Measurements from ENCODE around the gene AGTRAP.

DNA sequence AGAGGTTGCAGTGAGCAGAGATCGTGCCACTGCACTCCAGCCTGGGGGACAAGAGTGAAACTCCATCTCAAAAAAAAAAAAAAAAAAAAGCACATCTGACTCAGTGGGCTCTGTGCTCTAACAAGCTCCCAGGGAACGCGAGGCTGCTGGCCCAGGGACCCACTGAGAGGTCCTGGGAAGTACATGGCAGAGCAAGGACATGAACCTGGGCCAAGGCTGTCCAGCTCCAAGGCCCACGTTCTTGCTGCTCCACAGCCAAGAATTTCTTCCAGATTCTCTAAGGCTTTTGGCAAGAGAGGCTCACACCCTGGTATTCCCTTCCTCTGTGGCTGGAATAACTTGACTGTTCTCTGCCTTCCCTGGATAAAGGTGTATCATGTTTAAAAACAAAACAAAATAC is 15.4 kb upstream of the AGTRAP start:
- TF ChIP-seq, protein P1, sequence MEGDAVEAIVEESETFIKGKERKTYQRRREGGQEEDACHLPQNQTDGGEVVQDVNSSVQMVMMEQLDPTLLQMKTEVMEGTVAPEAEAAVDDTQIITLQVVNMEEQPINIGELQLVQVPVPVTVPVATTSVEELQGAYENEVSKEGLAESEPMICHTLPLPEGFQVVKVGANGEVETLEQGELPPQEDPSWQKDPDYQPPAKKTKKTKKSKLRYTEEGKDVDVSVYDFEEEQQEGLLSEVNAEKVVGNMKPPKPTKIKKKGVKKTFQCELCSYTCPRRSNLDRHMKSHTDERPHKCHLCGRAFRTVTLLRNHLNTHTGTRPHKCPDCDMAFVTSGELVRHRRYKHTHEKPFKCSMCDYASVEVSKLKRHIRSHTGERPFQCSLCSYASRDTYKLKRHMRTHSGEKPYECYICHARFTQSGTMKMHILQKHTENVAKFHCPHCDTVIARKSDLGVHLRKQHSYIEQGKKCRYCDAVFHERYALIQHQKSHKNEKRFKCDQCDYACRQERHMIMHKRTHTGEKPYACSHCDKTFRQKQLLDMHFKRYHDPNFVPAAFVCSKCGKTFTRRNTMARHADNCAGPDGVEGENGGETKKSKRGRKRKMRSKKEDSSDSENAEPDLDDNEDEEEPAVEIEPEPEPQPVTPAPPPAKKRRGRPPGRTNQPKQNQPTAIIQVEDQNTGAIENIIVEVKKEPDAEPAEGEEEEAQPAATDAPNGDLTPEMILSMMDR (IDR thresholded peaks at IDR 0.05 in 2 of 3, conservative IDR thresholded peaks at IDR 0.05 in 1 of 3; ENCODE audit: insufficient read depth in 2 of 3, low read depth in 1 of 3, low read length in 3 of 3), result no peak
- TF ChIP-seq SREBF2 (CRISPR knock-in tag; IDR thresholded peaks at IDR 0.05), result no peak
- TF ChIP-seq, protein P2, sequence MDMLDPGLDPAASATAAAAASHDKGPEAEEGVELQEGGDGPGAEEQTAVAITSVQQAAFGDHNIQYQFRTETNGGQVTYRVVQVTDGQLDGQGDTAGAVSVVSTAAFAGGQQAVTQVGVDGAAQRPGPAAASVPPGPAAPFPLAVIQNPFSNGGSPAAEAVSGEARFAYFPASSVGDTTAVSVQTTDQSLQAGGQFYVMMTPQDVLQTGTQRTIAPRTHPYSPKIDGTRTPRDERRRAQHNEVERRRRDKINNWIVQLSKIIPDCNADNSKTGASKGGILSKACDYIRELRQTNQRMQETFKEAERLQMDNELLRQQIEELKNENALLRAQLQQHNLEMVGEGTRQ (CRISPR knock-in tag; IDR thresholded peaks at IDR 0.05), result no peak
- no peak for TF ChIP-seq EZH2 (IDR thresholded peaks at IDR 0.05; ENCODE audit: borderline replicate concordance, low read depth, low read length)
- TF ChIP-seq ZFP1 (CRISPR knock-in tag; IDR thresholded peaks at IDR 0.05), result no peak
- TF ChIP-seq BMI1 (IDR thresholded peaks at IDR 0.05; ENCODE audit: low read length), result no peak
- TF ChIP-seq, protein P3, sequence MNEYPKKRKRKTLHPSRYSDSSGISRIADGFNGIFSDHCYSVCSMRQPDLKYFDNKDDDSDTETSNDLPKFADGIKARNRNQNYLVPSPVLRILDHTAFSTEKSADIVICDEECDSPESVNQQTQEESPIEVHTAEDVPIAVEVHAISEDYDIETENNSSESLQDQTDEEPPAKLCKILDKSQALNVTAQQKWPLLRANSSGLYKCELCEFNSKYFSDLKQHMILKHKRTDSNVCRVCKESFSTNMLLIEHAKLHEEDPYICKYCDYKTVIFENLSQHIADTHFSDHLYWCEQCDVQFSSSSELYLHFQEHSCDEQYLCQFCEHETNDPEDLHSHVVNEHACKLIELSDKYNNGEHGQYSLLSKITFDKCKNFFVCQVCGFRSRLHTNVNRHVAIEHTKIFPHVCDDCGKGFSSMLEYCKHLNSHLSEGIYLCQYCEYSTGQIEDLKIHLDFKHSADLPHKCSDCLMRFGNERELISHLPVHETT (CRISPR knock-in tag; conservative IDR thresholded peaks at IDR 0.05 in 1 of 2, IDR thresholded peaks at IDR 0.05 in 1 of 2), result no peak
